ENCODE data around the gene PGF. TPM values are rescaled to one million over a fixed set of nuclear protein-coding genes. Genes with fewer than 3 reads are reported as not detected.

The PGF gene
- total RNA-seq, 1 donor from 2014 or later = 3.2 TPM

DNA sequence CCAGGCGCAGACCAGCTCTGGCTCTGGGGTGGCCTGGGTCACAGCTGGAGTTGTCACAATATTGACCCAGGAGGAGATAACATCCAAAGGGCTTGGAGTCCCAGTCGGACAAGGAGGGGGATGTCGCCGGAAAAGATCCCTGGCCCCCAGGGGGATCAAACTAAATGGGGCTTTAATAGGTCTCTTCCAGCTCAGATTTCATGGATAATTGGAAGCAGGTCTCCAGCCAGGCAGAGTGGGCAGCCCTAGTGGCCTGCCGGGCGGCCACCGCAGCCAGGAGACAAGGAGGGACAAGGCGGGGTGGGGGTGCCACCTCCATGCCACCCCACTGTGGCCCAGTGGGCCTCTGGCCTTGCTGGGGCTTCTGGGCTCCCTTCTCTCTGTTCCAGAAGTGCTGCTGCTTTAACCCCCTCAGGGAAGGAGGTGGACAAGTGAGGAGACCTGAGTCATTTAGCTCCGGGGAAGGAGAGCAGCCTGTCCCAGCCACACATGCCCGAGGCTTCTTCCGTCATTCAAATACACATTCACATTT lies 23.1 kb upstream of the PGF start:
- H3K36me3 Mint-ChIP-seq (ENCODE audit: low read depth) = no peaks in the 10 kb centered on the region
- H3K27ac Mint-ChIP-seq (ENCODE audit: unreplicated experiment) = peak overlapping the region; percentile 33
- DNase-seq (ENCODE audit: low spot score) = no peak

DNA sequence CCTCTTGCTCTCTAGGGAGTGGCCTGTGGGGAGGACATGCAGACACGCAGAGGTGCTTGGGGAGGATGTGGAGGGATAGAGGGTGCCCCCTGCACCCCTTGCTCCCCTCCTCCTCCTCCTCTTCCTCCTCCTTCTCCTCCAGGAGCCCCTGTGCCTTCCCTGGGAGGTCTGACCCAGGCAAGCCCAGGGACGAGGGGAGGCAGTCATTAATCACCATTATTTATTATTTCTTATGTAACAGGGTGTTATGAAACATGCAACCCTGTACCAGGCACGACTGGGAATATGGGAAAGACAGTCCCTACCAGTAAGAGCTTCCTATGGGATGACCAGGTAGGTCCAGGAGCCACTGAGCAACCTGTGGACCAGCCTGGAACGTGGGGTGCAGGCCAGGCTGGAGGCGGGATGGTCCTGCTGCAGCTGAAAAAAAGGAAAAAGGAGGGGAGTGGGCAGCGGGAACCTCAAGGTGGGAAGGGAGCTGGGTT lies 22.5 kb upstream of the PGF start:
- TF ChIP-seq, protein P1, sequence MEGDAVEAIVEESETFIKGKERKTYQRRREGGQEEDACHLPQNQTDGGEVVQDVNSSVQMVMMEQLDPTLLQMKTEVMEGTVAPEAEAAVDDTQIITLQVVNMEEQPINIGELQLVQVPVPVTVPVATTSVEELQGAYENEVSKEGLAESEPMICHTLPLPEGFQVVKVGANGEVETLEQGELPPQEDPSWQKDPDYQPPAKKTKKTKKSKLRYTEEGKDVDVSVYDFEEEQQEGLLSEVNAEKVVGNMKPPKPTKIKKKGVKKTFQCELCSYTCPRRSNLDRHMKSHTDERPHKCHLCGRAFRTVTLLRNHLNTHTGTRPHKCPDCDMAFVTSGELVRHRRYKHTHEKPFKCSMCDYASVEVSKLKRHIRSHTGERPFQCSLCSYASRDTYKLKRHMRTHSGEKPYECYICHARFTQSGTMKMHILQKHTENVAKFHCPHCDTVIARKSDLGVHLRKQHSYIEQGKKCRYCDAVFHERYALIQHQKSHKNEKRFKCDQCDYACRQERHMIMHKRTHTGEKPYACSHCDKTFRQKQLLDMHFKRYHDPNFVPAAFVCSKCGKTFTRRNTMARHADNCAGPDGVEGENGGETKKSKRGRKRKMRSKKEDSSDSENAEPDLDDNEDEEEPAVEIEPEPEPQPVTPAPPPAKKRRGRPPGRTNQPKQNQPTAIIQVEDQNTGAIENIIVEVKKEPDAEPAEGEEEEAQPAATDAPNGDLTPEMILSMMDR (IDR thresholded peaks at IDR 0.05) = no peak
- H3K9me3 Mint-ChIP-seq (ENCODE audit: low read depth) = no peaks in the 10 kb centered on the region
- H3K4me1 Mint-ChIP-seq (ENCODE audit: low read depth) = peaks cover 60% of the 10 kb centered on the region
- no peaks in the 10 kb centered on the region for H3K36me3 Mint-ChIP-seq (ENCODE audit: low read depth)
- H3K27me3 Mint-ChIP-seq (ENCODE audit: low read depth) = no peaks in the 10 kb centered on the region
- no peak for DNase-seq (ENCODE audit: low spot score)
- no peak overlapping the region for H3K4me3 Mint-ChIP-seq (ENCODE audit: unreplicated experiment)
- no peak overlapping the region for H3K27ac Mint-ChIP-seq (ENCODE audit: unreplicated experiment)

More for the DNA sequence above, 23.1 kb upstream of the PGF start:
- Mint-ChIP-seq H3K4me1 (ENCODE audit: low read depth) (peaks cover 63% of the 10 kb centered on the region), H3K9me3 (ENCODE audit: low read depth) (no peaks in the 10 kb centered on the region), H3K4me3 (ENCODE audit: unreplicated experiment) (no peak overlapping the region), H3K27me3 (ENCODE audit: low read depth) (no peaks in the 10 kb centered on the region)
- TF ChIP-seq, protein P1 (IDR thresholded peaks at IDR 0.05) = no peak

DNA sequence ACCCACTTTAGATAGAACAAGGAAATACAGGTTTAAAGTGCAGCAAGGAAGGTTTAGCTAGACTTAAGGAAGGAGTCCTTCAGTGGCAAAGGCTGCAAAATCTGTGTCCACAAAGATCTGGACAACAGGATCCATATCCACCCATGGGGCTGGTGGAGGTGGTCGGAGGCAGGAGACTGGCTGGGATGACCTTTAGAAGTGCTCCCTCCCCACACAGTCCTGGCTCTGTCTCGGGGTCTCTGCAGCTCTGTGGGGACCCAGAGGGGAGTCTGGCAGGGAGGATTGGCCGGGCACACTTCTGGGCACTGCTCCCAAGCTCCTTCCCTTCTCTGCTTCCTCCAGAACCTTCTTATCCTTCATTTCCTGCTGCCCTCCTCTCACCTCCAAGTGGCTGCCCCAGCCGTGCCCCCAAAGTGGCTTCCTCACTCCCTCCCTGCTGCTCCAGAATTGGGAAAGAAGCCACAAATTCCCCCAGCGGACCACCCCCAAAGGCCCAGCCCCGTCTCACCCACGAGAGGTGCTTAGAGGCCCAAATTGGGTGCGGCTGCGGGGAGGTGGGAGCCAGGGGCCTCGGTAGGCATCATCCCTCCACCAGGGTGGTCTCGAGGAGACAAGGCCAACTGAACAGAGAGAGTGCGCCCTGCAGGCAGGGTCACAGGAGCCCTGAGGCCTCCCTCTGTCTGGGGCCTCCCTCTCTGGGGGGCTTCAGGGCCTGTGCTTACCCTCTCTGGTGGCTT lies 21.9 kb upstream of the PGF start:
- Mint-ChIP-seq H3K36me3 (ENCODE audit: low read depth) (no peaks in the 10 kb centered on the region), H3K27me3 (ENCODE audit: low read depth) (no peaks in the 10 kb centered on the region), H3K27ac (ENCODE audit: unreplicated experiment) (no peak overlapping the region), H3K4me1 (ENCODE audit: low read depth) (peaks cover 54% of the 10 kb centered on the region), H3K4me3 (ENCODE audit: unreplicated experiment) (no peak overlapping the region), H3K9me3 (ENCODE audit: low read depth) (no peaks in the 10 kb centered on the region)
- TF ChIP-seq, protein P1 (IDR thresholded peaks at IDR 0.05) = no peak
- DNase-seq (ENCODE audit: low spot score) = no peak

DNA sequence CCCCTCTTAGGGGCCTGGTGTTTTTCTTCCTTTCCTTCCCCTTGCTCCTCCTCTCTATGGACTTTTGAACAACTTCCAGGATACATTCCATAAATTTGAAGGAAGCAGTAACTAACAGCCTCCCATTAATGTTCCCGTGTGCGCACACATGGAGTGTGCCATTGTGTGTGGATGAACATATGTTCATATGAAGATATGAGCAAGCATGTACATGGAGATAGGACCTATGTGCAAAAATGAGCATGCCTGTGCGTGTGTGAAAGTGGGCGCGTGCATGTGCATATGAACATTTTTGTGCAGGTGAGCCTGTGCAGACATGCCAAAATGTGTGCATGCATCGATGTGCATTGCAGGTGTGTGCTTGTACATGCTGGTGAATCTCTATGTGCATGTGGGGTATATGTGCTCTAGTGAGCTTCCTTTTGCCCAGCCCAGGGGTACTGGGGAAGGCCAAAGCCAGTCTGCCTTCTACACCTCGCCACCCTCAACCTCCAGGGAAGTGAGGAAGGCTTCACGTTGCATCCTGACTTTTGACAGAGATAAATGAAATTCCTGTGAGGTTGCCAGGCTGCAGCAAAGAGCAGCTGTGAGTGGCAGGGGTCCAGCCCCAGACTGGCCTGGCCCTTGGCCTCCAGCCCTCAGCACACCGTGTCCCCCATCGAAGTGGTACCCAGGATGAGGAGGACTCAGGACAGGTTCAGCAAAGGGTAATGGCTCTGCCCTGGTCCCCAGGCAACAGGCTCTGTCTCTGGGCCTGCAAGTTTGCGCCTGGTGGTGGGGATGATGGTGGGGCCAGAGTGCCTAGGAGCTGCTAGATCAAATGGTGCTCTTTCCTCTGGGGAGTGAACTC lies 21.1 kb upstream of the PGF start:
- Mint-ChIP-seq H3K4me1 (ENCODE audit: low read depth) (peaks cover 46% of the 10 kb centered on the region), H3K4me3 (ENCODE audit: unreplicated experiment) (no peak overlapping the region), H3K27ac (ENCODE audit: unreplicated experiment) (no peak overlapping the region), H3K36me3 (ENCODE audit: low read depth) (no peaks in the 10 kb centered on the region), H3K27me3 (ENCODE audit: low read depth) (no peaks in the 10 kb centered on the region), H3K9me3 (ENCODE audit: low read depth) (no peaks in the 10 kb centered on the region)
- DNase-seq (ENCODE audit: low spot score) = no peak
- TF ChIP-seq, protein P1 (IDR thresholded peaks at IDR 0.05) = no peak
